SK-N-MC (cell line): ENCODE measurements around the gene HK1.

ENCODE experiments used
- EZH2 ChIP-seq: fragments of 200-600 bp; sonication (generic); IDR thresholded peaks from one replicate; pipeline ENCODE4 v1.6.1; 2017; ENCODE audit warnings: antibody characterized with exemption
- POLR2AphosphoS5 ChIP-seq: IDR thresholded peaks from 2 replicates; pipeline ENCODE4 v1.6.1; 2012; ENCODE audit warnings: mild to moderate bottlenecking, low read depth, low read length, borderline replicate concordance

DNA sequence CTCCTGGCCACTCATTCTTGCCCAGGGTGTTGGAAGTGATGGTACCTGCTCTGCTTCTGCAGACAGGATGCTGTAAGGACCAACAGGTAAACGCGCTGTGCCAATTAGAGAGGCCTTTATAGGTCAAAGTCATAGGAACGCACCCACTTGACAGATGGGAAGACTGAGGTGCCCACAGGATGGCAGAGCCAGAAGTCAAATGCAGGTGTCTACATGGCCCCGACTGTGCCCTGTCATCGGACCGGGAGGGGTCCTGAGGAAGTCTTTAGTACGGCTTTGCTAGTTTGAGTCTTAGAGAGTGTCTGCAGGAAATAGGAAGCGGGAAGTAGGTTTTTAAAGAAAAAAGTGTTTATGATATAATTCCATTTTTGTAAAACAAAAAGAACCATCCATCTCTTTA is 57.3 kb downstream of the HK1 start:
- TF ChIP-seq EZH2 (no peak), POLR2AphosphoS5 (no peak)
